ENCODE results near the gene ZNF319. TPM values are rescaled to one million over a fixed set of nuclear protein-coding genes. Genes with fewer than 3 reads are reported as not detected.

ZNF319 gene
- total RNA-seq, 1 donor from 2014 or later = 14.9 TPM

- H3K9me3 Mint-ChIP-seq (ENCODE audit: unreplicated experiment) = no peaks in the 10 kb centered on the region
- no peak overlapping the region for H3K27ac Mint-ChIP-seq (ENCODE audit: unreplicated experiment)
- TF ChIP-seq CTCF (IDR thresholded peaks at IDR 0.05) = no peak
- peaks cover 12% of the 10 kb centered on the region for H3K36me3 Mint-ChIP-seq (ENCODE audit: unreplicated experiment)
- H3K27me3 Mint-ChIP-seq (ENCODE audit: unreplicated experiment) = no peaks in the 10 kb centered on the region
- peak overlapping the region; percentile 92 for H3K4me3 Mint-ChIP-seq (ENCODE audit: unreplicated experiment)
- DNase-seq (ENCODE audit: extremely low spot score, unreplicated experiment) = no peak
- H3K4me1 Mint-ChIP-seq (ENCODE audit: unreplicated experiment) = peaks cover 24% of the 10 kb centered on the region
Observed at GRCh38 chr16:58001781-58002415, 1.4 kb upstream of the ZNF319 start.

DNA sequence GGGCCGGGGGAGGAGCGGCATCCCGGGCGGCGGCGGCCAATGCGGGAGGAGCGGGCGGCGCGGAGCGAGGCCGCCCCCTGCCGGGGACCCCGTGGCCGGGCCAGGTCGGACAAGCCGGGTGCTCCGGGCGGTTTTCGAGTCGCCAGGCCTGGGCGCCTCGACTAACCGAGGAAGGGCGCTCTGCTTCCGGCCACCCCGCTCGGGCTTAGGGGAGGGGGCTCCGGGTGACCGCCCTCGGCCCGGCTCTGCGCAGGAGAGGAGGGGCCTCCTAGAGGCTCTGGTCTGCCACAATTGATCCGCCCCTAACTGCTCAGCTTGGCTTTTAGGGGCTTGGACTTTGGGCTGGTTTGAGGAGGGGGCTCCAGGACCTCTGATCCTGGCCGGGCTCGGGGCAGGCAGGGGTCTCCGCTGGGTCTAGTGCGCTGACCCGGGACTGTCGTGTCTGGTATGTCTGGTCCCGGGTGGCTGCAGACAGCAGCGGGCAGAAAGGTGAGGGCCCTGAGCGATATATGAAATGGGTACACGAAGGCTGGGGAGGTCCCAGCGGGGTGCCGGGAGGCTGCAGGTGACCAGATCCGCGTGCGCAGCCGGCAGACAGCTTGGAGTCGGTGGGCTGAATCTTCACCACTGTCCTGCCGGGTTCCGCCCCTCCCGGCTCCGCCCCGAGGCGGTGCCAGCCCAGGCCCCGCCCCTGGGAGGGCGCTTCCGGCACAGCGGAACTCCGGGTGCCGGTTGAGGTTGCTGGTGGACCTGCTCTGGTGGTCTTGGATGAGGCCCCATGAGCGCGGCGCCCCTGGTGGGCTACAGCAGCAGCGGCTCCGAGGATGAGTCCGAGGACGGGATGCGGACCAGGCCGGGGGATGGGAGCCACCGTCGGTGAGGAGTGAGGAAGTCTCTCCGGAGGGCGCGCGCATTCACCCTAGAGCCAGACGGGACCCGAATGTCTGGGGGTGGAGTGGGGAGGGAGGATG is 519 bp upstream of the ZNF319 start, which contains the start of gene USB1:
Gene USB1, plus strand, starts transcription at position 702 of the 971 bp plus-strand sequence. Its CDS starts 77 bp downstream, at position 779.
- DNase-seq (ENCODE audit: extremely low spot score, unreplicated experiment) = peak; percentile 95
- H3K4me1 Mint-ChIP-seq (ENCODE audit: unreplicated experiment) = peaks cover 24% of the 10 kb centered on the region
- H3K27me3 Mint-ChIP-seq (ENCODE audit: unreplicated experiment) = no peaks in the 10 kb centered on the region

DNA sequence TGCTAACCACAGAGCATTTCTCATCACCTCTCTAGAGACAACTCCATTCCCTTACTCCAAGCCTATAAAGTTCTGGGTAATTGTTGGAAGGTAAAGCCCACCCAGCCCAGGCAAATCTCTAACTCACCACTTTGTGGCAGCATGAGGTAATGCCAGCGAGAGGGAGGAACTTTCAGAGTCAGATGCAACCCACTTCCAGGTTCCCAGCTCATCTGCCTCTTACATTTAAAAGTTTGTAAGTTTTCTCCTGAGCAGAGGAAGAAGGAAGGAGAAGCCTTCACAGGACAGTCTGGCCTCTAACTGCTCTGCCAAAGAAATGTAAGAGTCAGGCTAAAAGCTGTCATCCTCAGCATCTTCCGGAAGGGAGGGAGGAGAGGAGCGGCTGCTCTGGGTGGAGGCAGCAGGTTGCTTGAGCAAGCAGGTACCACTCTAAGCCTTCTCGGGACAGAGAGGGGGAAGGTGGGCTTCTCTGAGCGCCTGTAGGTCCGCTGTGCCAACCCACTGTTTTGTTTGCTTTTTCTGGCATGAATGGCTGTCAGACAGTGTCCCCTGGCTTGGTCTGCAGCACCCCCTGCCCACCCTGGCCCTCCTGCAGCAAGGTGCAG is 1.0 kb downstream of the ZNF319 start:
- no peak for DNase-seq (ENCODE audit: extremely low spot score, unreplicated experiment)
- Mint-ChIP-seq H3K27ac (ENCODE audit: unreplicated experiment) (peak overlapping the region; percentile 47), H3K36me3 (ENCODE audit: unreplicated experiment) (peaks cover 7% of the 10 kb centered on the region), H3K9me3 (ENCODE audit: unreplicated experiment) (no peaks in the 10 kb centered on the region), H3K4me3 (ENCODE audit: unreplicated experiment) (peak overlapping the region; percentile 77), H3K4me1 (ENCODE audit: unreplicated experiment) (peaks cover 21% of the 10 kb centered on the region), H3K27me3 (ENCODE audit: unreplicated experiment) (no peaks in the 10 kb centered on the region)
- TF ChIP-seq CTCF (IDR thresholded peaks at IDR 0.05) = no peak

More for the DNA sequence above, 519 bp upstream of the ZNF319 start, which contains the start of gene USB1:
- peak within 1 kb of the TSS; percentile 92 for H3K4me3 Mint-ChIP-seq (ENCODE audit: unreplicated experiment)
- H3K36me3 Mint-ChIP-seq (ENCODE audit: unreplicated experiment) = peaks cover 11% of the 10 kb centered on the region
- H3K9me3 Mint-ChIP-seq (ENCODE audit: unreplicated experiment) = no peaks in the 10 kb centered on the region
- peak within 1 kb of the TSS; percentile 79 for H3K27ac Mint-ChIP-seq (ENCODE audit: unreplicated experiment)
- TF ChIP-seq CTCF (IDR thresholded peaks at IDR 0.05) = peak; percentile 80

GRCh38 chr16:57998992-57999365 is 1.5 kb downstream of the ZNF319 start:
- H3K4me3 Mint-ChIP-seq (ENCODE audit: unreplicated experiment) = peak overlapping the region; percentile 77
- no peaks in the 10 kb centered on the region for H3K9me3 Mint-ChIP-seq (ENCODE audit: unreplicated experiment)
- H3K4me1 Mint-ChIP-seq (ENCODE audit: unreplicated experiment) = peaks cover 21% of the 10 kb centered on the region
- H3K27me3 Mint-ChIP-seq (ENCODE audit: unreplicated experiment) = no peaks in the 10 kb centered on the region
- TF ChIP-seq CTCF (IDR thresholded peaks at IDR 0.05) = no peak
- H3K27ac Mint-ChIP-seq (ENCODE audit: unreplicated experiment) = peak overlapping the region; percentile 47
- peaks cover 7% of the 10 kb centered on the region for H3K36me3 Mint-ChIP-seq (ENCODE audit: unreplicated experiment)
- no peak for DNase-seq (ENCODE audit: extremely low spot score, unreplicated experiment)
